A549 (cell line): ENCODE measurements around the gene ALKBH1. TPM values are rescaled to one million over a fixed set of nuclear protein-coding genes. Genes with fewer than 3 reads are reported as not detected.

Source experiments
- ATAC-seq, 2 experiments: fragments of 200-7000 bp in 1 of 2; fragments of >200 bp in 1 of 2; cut with Nextera tagmentation in 1 of 2; cut with Tn5 transposase in 1 of 2; 3 replicates each; pipeline versions ENCODE4 v1.8.0 to v1.9.1; 2018 to 2020; ENCODE audit warnings: mild to moderate bottlenecking in 1 of 2, moderate library complexity in 1 of 2
- CTCF ChIA-PET: fragments of 300-600 bp; sonication (Branson Sonifier 250); formaldehyde crosslinking; extraction: SDS; loops from one replicate; lab custom pipeline; 2021; ENCODE audit warnings: antibody characterized with exemption, inconsistent platforms; lab: Yijun Ruan, JAX
- POLR2A ChIA-PET: fragments of 350-600 bp; formaldehyde crosslinking; extraction: SDS; loops from one replicate; lab custom pipeline; 2021; ENCODE audit warnings: antibody characterized with exemption, inconsistent platforms; lab: Yijun Ruan, JAX
- DNase-seq, 2 experiments: peaks; one replicate each; pipeline versions ENCODE4 v3.0.0 to v3.0.0-alpha.2; 2011 to 2016; ENCODE audit warnings: low read depth in 1 of 2, low spot score in 1 of 2
- FAIRE-seq: peaks from 2 replicates; lab custom pipeline; 2011; peaks lifted over from hg19 to GRCh38; lab: Jason Lieb, UNC
- H3K27ac ChIP-seq, 2 experiments: fragments of >200 bp; sonication (Bioruptor Twin); formaldehyde crosslinking; 3 replicates each; pipeline ENCODE4 v1.5.1; 2016 to 2017
- H3K4me1 ChIP-seq: fragments of >200 bp; sonication (Bioruptor Twin); formaldehyde crosslinking; 3 replicates; pipeline ENCODE4 v1.6.1; 2016
- H3K4me2 ChIP-seq: fragments of >200 bp; sonication (Bioruptor Twin); formaldehyde crosslinking; 3 replicates; pipeline ENCODE4 v1.6.1; 2016
- H3K4me3 ChIP-seq: fragments of >200 bp; sonication (Bioruptor Twin); formaldehyde crosslinking; 3 replicates; pipeline ENCODE4 v1.5.1; 2016
- H3K9me3 ChIP-seq: fragments of >200 bp; sonication (Bioruptor Twin); formaldehyde crosslinking; 3 replicates; pipeline ENCODE4 v1.6.1; 2016
- ATOH8 ChIP-seq: fragments of 250-450 bp; sonication (Bioruptor Pico); IDR thresholded peaks from 2 replicates; pipeline ENCODE4 v1.5.0; 2020; ENCODE audit warnings: low read depth, mild to moderate bottlenecking, moderate library complexity
- BHLHE40 ChIP-seq: IDR thresholded peaks from 2 replicates; pipeline ENCODE4 v1.6.1; 2012; ENCODE audit warnings: low read depth, low read length, inconsistent platforms
- EHF ChIP-seq: fragments of 250-450 bp; sonication (Bioruptor Pico); IDR thresholded peaks from 2 replicates; pipeline ENCODE4 v1.5.0; 2020; ENCODE audit warnings: mild to moderate bottlenecking
- EHMT2 ChIP-seq: fragments of 200-600 bp; sonication (generic); IDR thresholded peaks from 2 replicates; pipeline ENCODE4 v1.6.1; 2016; ENCODE audit warnings: antibody characterized with exemption, low read depth, mild to moderate bottlenecking, moderate library complexity
- EP300 ChIP-seq, 2 experiments: fragments of >200 bp; sonication (Bioruptor Twin); formaldehyde crosslinking; IDR thresholded peaks; 2 replicates in 1 of 2; 3 replicates in 1 of 2; pipeline ENCODE4 v1.6.1; 2016 to 2017
- FOSB ChIP-seq: fragments of 250-450 bp; sonication (Bioruptor Pico); IDR thresholded peaks from 2 replicates; pipeline ENCODE4 v1.5.0; 2020; ENCODE audit warnings: mild to moderate bottlenecking, moderate library complexity
- GATA3 ChIP-seq: IDR thresholded peaks from 2 replicates; pipeline ENCODE4 v1.6.1; 2012; ENCODE audit warnings: borderline replicate concordance
- HES2 ChIP-seq: fragments of >200 bp; sonication (Bioruptor Twin); formaldehyde crosslinking; IDR thresholded peaks from 2 replicates; pipeline ENCODE4 v1.6.1; 2016
- HEYL ChIP-seq: fragments of 250-450 bp; sonication (Bioruptor Pico); IDR thresholded peaks from 2 replicates; pipeline ENCODE4 v1.8.0; 2021; ENCODE audit warnings: mild to moderate bottlenecking, moderate library complexity
- HMGXB4 ChIP-seq: fragments of 250-450 bp; sonication (Bioruptor Pico); IDR thresholded peaks from 2 replicates; pipeline ENCODE4 v1.5.0; 2021; ENCODE audit warnings: mild to moderate bottlenecking, moderate library complexity, borderline replicate concordance
- HOXA7 ChIP-seq: fragments of 250-450 bp; sonication (Bioruptor Pico); IDR thresholded peaks from 2 replicates; pipeline ENCODE4 v1.5.0; 2020; ENCODE audit warnings: mild to moderate bottlenecking, moderate library complexity
- HOXB5 ChIP-seq: fragments of 250-450 bp; sonication (Bioruptor Pico); IDR thresholded peaks from 2 replicates; pipeline ENCODE4 v1.5.0; 2020; ENCODE audit warnings: mild to moderate bottlenecking, moderate library complexity
- JUN ChIP-seq, 2 experiments: fragments of >200 bp; sonication (Bioruptor Twin); formaldehyde crosslinking; IDR thresholded peaks; 2 replicates in 1 of 2; 3 replicates in 1 of 2; pipeline ENCODE4 v1.6.1; 2016 to 2017
- KDM1A ChIP-seq: fragments of 200-600 bp; sonication (generic); IDR thresholded peaks from 2 replicates; pipeline ENCODE4 v1.6.1; 2016; ENCODE audit warnings: low read depth, mild to moderate bottlenecking
- MAX ChIP-seq: IDR thresholded peaks from 2 replicates; pipeline ENCODE4 v1.6.1; 2012
- MAZ ChIP-seq: fragments of 150-350 bp; IDR thresholded peaks from 2 replicates; pipeline ENCODE4 v1.6.1; 2014; ENCODE audit warnings: antibody characterized with exemption, low read depth, low read length, borderline replicate concordance
- NR3C1 ChIP-seq: fragments of >200 bp; sonication (Bioruptor Twin); formaldehyde crosslinking; IDR thresholded peaks from 3 replicates; pipeline ENCODE4 v1.6.1; 2017
- PHF8 ChIP-seq: fragments of 200-600 bp; sonication (generic); IDR thresholded peaks from 2 replicates; pipeline ENCODE4 v1.6.1; 2016; ENCODE audit warnings: low read depth, mild to moderate bottlenecking, antibody characterized with exemption, moderate library complexity, borderline replicate concordance
- POLR2A ChIP-seq: IDR thresholded peaks from 2 replicates; pipeline ENCODE4 v1.6.1; 2012; ENCODE audit warnings: mild to moderate bottlenecking, low read length
- RCOR1 ChIP-seq: fragments of 150-350 bp; IDR thresholded peaks from 2 replicates; pipeline ENCODE4 v1.6.1; 2014; ENCODE audit warnings: antibody characterized with exemption, low read length, low read depth
- REST ChIP-seq: fragments of 200-600 bp; sonication (generic); IDR thresholded peaks from 2 replicates; pipeline ENCODE4 v1.6.1; 2016; ENCODE audit warnings: antibody characterized with exemption, mild to moderate bottlenecking, moderate library complexity
- RFX5 ChIP-seq: fragments of 450-650 bp; IDR thresholded peaks from 2 replicates; pipeline ENCODE4 v1.7.1; 2014; ENCODE audit warnings: antibody characterized with exemption, mild to moderate bottlenecking, moderate library complexity
- SREBF2 ChIP-seq: fragments of 450-650 bp; IDR thresholded peaks from 2 replicates; pipeline ENCODE4 v1.6.1; 2014; ENCODE audit warnings: mild to moderate bottlenecking, moderate library complexity
- TP53 ChIP-seq: fragments of 250-450 bp; sonication (Bioruptor Pico); IDR thresholded peaks from 2 replicates; pipeline ENCODE4 v1.5.0; 2021; ENCODE audit warnings: mild to moderate bottlenecking, moderate library complexity
- ZFP36 ChIP-seq: fragments of 450-650 bp; IDR thresholded peaks from 2 replicates; pipeline ENCODE4 v1.6.1; 2014; ENCODE audit warnings: borderline replicate concordance; ENCODE audit not compliant: partially characterized antibody
- ZSCAN20 ChIP-seq: fragments of 250-450 bp; sonication (Bioruptor Pico); IDR thresholded peaks from 2 replicates; pipeline ENCODE4 v1.8.0; 2022; ENCODE audit warnings: mild to moderate bottlenecking, moderate library complexity
- WGBS: methylation state at CpG from one replicate; pipeline ENCODE4 v1.1.6; 2017; ENCODE audit errors: missing lambda C conversion rate; 5-methylcytosine and 5-hydroxymethylcytosine counted together
- polyA plus RNA-seq, 4 experiments: library from polyadenylated mRNA; depleted of rRNA in 3 of 4; stranded (reverse); fragments of >200 nt; fragmentation: RNase III in 1 of 4; extraction: RNeasy Plus Mini Kit Qiagen cat#74134 plus additional on column Dnase treatment in 1 of 4; gene quantifications; 2 replicates in 3 of 4; 3 replicates in 1 of 4; pipeline ENCODE4 v1.2.3, GENCODE V29; 2011 to 2017
- TF ChIP-seq, protein P1 (sequence below): fragments of 150-350 bp; IDR thresholded peaks from 2 replicates; pipeline ENCODE4 v1.6.1; 2014; ENCODE audit warnings: low read depth, mild to moderate bottlenecking, low read length

Gene ALKBH1
- polyA plus RNA-seq, 2 of the 4 experiments (the other 2 are of a cell fraction), result 11.9 to 24.1 TPM

DNA sequence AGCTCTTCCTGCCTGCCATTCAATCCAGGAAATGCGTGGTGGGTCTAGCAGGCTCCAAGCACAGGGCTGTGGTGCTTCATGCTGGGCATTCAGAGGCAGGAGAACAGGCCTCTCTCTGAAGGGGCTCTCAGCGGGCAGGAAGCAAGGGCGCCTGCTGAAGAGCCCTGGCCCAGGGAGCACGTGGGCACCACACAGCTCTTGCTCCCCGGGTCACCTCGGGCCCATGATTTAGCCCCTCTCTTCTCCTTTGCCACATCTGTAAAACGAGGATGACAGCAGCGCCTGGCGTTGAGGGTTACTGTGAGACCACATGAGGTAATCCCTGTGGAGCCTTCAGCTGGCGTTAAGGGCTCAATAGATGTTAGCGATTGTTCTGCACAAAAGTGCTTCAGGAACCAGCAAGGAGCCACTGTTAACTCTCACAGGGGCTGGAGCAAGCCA, 53.8 kb downstream of the ALKBH1 start:
- ATAC-seq, result peak in 1 of 2 experiments; percentile 24; a peak in 3 of 6 replicates
- no peak for DNase-seq
- TF ChIP-seq ATOH8 (CRISPR knock-in tag) (no peak), TP53 (no peak), HMGXB4 (CRISPR knock-in tag) (no peak), REST (no peak), MAX (no peak), NR3C1 (no peak), HES2 (no peak), RCOR1 (no peak), EHMT2 (no peak), HOXB5 (CRISPR knock-in tag) (no peak), PHF8 (no peak), SREBF2 (no peak), FOSB (CRISPR knock-in tag) (no peak), POLR2A (no peak), ZFP36 (no peak)
- TF ChIP-seq, protein P1, sequence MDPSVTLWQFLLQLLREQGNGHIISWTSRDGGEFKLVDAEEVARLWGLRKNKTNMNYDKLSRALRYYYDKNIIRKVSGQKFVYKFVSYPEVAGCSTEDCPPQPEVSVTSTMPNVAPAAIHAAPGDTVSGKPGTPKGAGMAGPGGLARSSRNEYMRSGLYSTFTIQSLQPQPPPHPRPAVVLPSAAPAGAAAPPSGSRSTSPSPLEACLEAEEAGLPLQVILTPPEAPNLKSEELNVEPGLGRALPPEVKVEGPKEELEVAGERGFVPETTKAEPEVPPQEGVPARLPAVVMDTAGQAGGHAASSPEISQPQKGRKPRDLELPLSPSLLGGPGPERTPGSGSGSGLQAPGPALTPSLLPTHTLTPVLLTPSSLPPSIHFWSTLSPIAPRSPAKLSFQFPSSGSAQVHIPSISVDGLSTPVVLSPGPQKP, result no peak
- TF ChIP-seq, all 56 proteins: peak for 0
- H3K4me1 ChIP-seq, result no peaks in the 10 kb centered on the region
- H3K27ac ChIP-seq, result no peak overlapping the region
- no peaks in the 10 kb centered on the region for H3K9me3 ChIP-seq
- 67% methylated on average over 11 of the region's 11 CpGs for WGBS
- H3K4me2 ChIP-seq, result no peak overlapping the region
- FAIRE-seq, result no peak
- no peak overlapping the region for H3K4me3 ChIP-seq
- CTCF ChIA-PET, result interaction anchor here (0.6 to 2.8 kb wide), 8 partner anchors 8 to 107 kb away, joined by 3 to 15 read pairs (median 6); no protein-coding TSS in a partner anchor
- POLR2A ChIA-PET, result no interaction called here

- Histone ChIP-seq H3K9me3 (no peaks in the 10 kb centered on the region), H3K4me2 (no peak overlapping the region), H3K4me3 (no peak overlapping the region), H3K27ac (no peak overlapping the region), H3K4me1 (no peaks in the 10 kb centered on the region)
- DNase-seq, result no peak
- ATAC-seq, result no peak
- FAIRE-seq, result no peak
- CTCF ChIA-PET, result no interaction called here
- POLR2A ChIA-PET, result no interaction called here
- WGBS, result 48% methylated on average over 3 of the region's 3 CpGs
- TF ChIP-seq MAZ (no peak), EHF (CRISPR knock-in tag) (no peak), ATOH8 (CRISPR knock-in tag) (no peak), EP300 (IDR thresholded peaks at IDR 0.05) (no peak), ZSCAN20 (CRISPR knock-in tag) (no peak), KDM1A (no peak), HOXA7 (no peak), HEYL (CRISPR knock-in tag) (no peak), HMGXB4 (CRISPR knock-in tag) (no peak), GATA3 (no peak), RFX5 (no peak), JUN (IDR thresholded peaks at IDR 0.05) (no peak), BHLHE40 (no peak)
Observed at GRCh38 chr14:77649326-77649725, 58.5 kb downstream of the ALKBH1 start.
